ENCODE results near the gene MARCHF7.
A peak's percentile ranks its signal among the peaks of the same experiment; 100 is the strongest.

MARCHF7 gene

GRCh38 chr2:159694500-159695040 lies 17.7 kb upstream of the MARCHF7 start:
- H3K27ac ChIP-seq: no peak overlapping the region
- no peak for TF ChIP-seq CTCF (conservative IDR thresholded peaks at IDR 0.05)

- H3K27ac ChIP-seq: no peak overlapping the region
- no peak for TF ChIP-seq CTCF (conservative IDR thresholded peaks at IDR 0.05)
These were observed 16.4 kb upstream of the MARCHF7 start for GRCh38 chr2:159695795-159696448.

GRCh38 chr2:159703491-159703890 lies 8.8 kb upstream of the MARCHF7 start:
- no peak for TF ChIP-seq CTCF (conservative IDR thresholded peaks at IDR 0.05)
- H3K27ac ChIP-seq: no peak overlapping the region

GRCh38 chr2:159706385-159706980 lies 5.8 kb upstream of the MARCHF7 start:
- peak overlapping the region; percentile 74 for H3K27ac ChIP-seq

GRCh38 chr2:159708066-159708760 lies 4.1 kb upstream of the MARCHF7 start:
- TF ChIP-seq CTCF (conservative IDR thresholded peaks at IDR 0.05): no peak
- no peak overlapping the region for H3K27ac ChIP-seq

More at GRCh38 chr2:159706385-159706980, 5.8 kb upstream of the MARCHF7 start:
- TF ChIP-seq CTCF (conservative IDR thresholded peaks at IDR 0.05): no peak

- H3K27ac ChIP-seq: peak overlapping the region; percentile 98
- no peak for TF ChIP-seq CTCF (conservative IDR thresholded peaks at IDR 0.05)
These were observed 1.6 kb upstream of the MARCHF7 start for GRCh38 chr2:159710601-159711180.

- TF ChIP-seq CTCF (conservative IDR thresholded peaks at IDR 0.05): no peak
- peak overlapping the region; percentile 98 for H3K27ac ChIP-seq
These were observed 654 bp upstream of the MARCHF7 start for GRCh38 chr2:159711562-159712142.
